Loucy (cell line): Measurements from ENCODE around the gene SLC31A1.

Source experiments
- H2AFZ ChIP-seq: fragments of 200-600 bp; sonication (generic); 2 replicates; pipeline ENCODE4 v1.6.0; 2016; ENCODE audit warnings: antibody characterized with exemption, mild to moderate bottlenecking, low read length, moderate library complexity
- H3F3A ChIP-seq: fragments of 200-600 bp; 2 replicates; pipeline ENCODE4 v1.6.0; 2016; ENCODE audit warnings: antibody characterized with exemption, low read depth, mild to moderate bottlenecking
- H3K27me3 ChIP-seq: fragments of 200-600 bp; sonication (generic); 2 replicates; pipeline ENCODE4 v1.6.1; 2014; ENCODE audit warnings: low read length, mild to moderate bottlenecking; ENCODE audit not compliant: insufficient read depth, poor library complexity, severe bottlenecking
- H3K36me3 ChIP-seq: fragments of 200-600 bp; sonication (generic); 2 replicates; pipeline ENCODE4 v1.6.1; 2016; ENCODE audit warnings: low read length; ENCODE audit not compliant: insufficient read depth
- H3K4me1 ChIP-seq: fragments of 200-600 bp; sonication (generic); 2 replicates; pipeline ENCODE4 v1.5.1; 2014; ENCODE audit warnings: low read length, mild to moderate bottlenecking; ENCODE audit not compliant: insufficient read depth, poor library complexity, severe bottlenecking
- H3K4me2 ChIP-seq: fragments of 200-600 bp; sonication (generic); 2 replicates; pipeline ENCODE4 v1.6.0; 2014; ENCODE audit warnings: antibody characterized with exemption, low read length, low read depth, mild to moderate bottlenecking; ENCODE audit not compliant: poor library complexity, severe bottlenecking
- H3K4me3 ChIP-seq: fragments of 200-600 bp; sonication (generic); 2 replicates; pipeline ENCODE4 v1.5.1; 2014; ENCODE audit warnings: low read length, mild to moderate bottlenecking, mixed read lengths; ENCODE audit not compliant: poor library complexity, severe bottlenecking
- H3K79me2 ChIP-seq: fragments of 200-600 bp; sonication (generic); 2 replicates; pipeline ENCODE4 v1.6.1; 2014; ENCODE audit warnings: low read length; ENCODE audit not compliant: insufficient read depth
- H3K9ac ChIP-seq: fragments of 200-600 bp; sonication (generic); 2 replicates; pipeline ENCODE4 v1.6.0; 2014; ENCODE audit warnings: mild to moderate bottlenecking, low read depth, low read length, moderate library complexity; ENCODE audit not compliant: poor library complexity, severe bottlenecking
- H3K9me2 ChIP-seq: fragments of 200-600 bp; sonication (generic); replicated peaks from 2 replicates; pipeline ENCODE4 v1.6.1; 2016; ENCODE audit warnings: low read depth, low read length, mixed read lengths
- H3K9me3 ChIP-seq: fragments of 200-600 bp; sonication (generic); 2 replicates; pipeline ENCODE4 v1.6.1; 2014; ENCODE audit warnings: mild to moderate bottlenecking, antibody characterized with exemption, low read length, low read depth; ENCODE audit not compliant: insufficient read depth
- H4K20me1 ChIP-seq: fragments of 200-600 bp; sonication (generic); 2 replicates; pipeline ENCODE4 v1.6.0; 2014; ENCODE audit warnings: antibody characterized with exemption, low read length, mild to moderate bottlenecking; ENCODE audit not compliant: insufficient read depth, poor library complexity, severe bottlenecking
- EZH2phosphoT487 ChIP-seq: fragments of 200-600 bp; IDR thresholded peaks from 2 replicates; pipeline ENCODE4 v1.6.1; 2018; ENCODE audit warnings: antibody characterized with exemption, mild to moderate bottlenecking, moderate library complexity, borderline replicate concordance
- TF ChIP-seq, protein P1 (sequence below): fragments of 200-600 bp; sonication (generic); conservative IDR thresholded peaks from 2 replicates; pipeline ENCODE4 v1.5.1; 2014; ENCODE audit warnings: mild to moderate bottlenecking, antibody characterized with exemption, low read length

SLC31A1 gene

GRCh38 chr9:113266174-113266573 is 44.8 kb downstream of the SLC31A1 start:
- Histone ChIP-seq H3K79me2 (no peaks in the 10 kb centered on the region), H2AFZ (no peak overlapping the region), H3K4me2 (no peak overlapping the region), H3K36me3 (peaks cover 21% of the 10 kb centered on the region; the same call in 1 of the 2 replicates), H3K9me3 (no peaks in the 10 kb centered on the region), H3F3A (no peaks in the 10 kb centered on the region), H3K9ac (no peak overlapping the region), H3K4me3 (no peak overlapping the region), H3K27me3 (no peaks in the 10 kb centered on the region), H4K20me1 (no peaks in the 10 kb centered on the region), H3K9me2 (no peaks in the 10 kb centered on the region), H3K4me1 (peaks cover 4% of the 10 kb centered on the region)
- no peak for TF ChIP-seq EZH2phosphoT487
- TF ChIP-seq, protein P1, sequence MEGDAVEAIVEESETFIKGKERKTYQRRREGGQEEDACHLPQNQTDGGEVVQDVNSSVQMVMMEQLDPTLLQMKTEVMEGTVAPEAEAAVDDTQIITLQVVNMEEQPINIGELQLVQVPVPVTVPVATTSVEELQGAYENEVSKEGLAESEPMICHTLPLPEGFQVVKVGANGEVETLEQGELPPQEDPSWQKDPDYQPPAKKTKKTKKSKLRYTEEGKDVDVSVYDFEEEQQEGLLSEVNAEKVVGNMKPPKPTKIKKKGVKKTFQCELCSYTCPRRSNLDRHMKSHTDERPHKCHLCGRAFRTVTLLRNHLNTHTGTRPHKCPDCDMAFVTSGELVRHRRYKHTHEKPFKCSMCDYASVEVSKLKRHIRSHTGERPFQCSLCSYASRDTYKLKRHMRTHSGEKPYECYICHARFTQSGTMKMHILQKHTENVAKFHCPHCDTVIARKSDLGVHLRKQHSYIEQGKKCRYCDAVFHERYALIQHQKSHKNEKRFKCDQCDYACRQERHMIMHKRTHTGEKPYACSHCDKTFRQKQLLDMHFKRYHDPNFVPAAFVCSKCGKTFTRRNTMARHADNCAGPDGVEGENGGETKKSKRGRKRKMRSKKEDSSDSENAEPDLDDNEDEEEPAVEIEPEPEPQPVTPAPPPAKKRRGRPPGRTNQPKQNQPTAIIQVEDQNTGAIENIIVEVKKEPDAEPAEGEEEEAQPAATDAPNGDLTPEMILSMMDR = no peak

DNA sequence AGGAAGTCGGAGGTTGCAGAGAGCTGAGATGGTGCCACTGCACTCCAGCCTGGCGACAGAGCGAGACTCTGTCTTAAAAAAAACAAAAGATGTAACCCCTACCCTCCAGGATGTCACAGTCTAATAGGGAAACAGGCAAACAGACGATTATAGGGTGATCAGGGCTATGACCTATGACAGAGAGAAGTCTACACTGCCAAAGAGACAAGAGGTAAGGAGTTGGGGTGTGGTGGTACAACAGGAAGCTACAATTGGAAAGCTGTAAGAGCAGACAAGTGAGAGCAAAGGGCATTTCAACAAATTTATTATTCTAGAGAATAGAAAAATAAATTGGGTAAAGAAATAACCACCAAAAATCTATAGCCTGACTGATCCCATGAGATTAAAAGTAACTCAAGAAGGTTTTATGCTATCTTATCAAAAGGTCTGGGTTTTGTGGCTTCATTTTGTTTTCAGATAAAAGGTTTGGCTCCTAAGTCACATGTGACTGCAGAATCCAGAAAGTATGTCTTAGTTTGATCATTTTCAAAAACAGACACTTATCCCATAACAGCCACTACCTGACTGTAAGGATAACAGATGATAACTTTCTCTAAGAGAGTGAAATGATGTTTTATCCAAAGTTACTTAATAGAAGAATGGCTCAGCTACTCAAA is 46.7 kb downstream of the SLC31A1 start:
- peaks cover 13% of the 10 kb centered on the region; the same call in 1 of the 2 replicates for H3K36me3 ChIP-seq
- TF ChIP-seq, protein P1 = no peak
- TF ChIP-seq EZH2phosphoT487 = no peak
- peaks cover 4% of the 10 kb centered on the region for H3K4me1 ChIP-seq

DNA sequence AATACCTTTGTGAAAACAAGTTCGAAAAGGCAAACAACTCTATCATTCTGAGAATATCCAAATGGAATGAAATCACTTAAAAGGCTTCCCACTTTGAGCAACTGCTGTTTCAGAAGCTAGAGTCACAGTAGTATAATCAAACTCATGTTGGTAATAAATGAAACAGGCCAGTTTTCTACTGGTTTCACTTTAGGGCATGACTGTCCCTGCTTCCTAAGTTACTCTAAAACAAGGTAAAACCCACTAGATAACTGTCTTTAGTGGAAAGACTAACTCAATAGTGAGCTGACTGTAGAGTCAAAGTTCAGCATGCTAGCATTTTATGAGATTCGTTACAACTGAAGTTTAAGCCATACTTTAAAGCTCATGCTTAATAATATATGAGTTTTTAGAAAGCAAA is 48.0 kb downstream of the SLC31A1 start:
- Histone ChIP-seq H3F3A (no peaks in the 10 kb centered on the region), H3K9ac (no peak overlapping the region), H3K4me3 (no peak overlapping the region), H3K4me2 (no peak overlapping the region), H3K27me3 (no peaks in the 10 kb centered on the region), H2AFZ (no peak overlapping the region), H3K9me2 (no peaks in the 10 kb centered on the region), H3K4me1 (peaks cover 10% of the 10 kb centered on the region), H3K36me3 (peaks cover 13% of the 10 kb centered on the region; the same call in 1 of the 2 replicates), H3K79me2 (peaks cover 10% of the 10 kb centered on the region), H3K9me3 (no peaks in the 10 kb centered on the region), H4K20me1 (peaks cover 7% of the 10 kb centered on the region)
- no peak for TF ChIP-seq EZH2phosphoT487
- TF ChIP-seq, protein P1 = no peak

More for the DNA sequence above, 46.7 kb downstream of the SLC31A1 start:
- Histone ChIP-seq H3F3A (no peaks in the 10 kb centered on the region), H3K79me2 (no peaks in the 10 kb centered on the region), H4K20me1 (no peaks in the 10 kb centered on the region), H2AFZ (no peak overlapping the region), H3K4me3 (no peak overlapping the region), H3K4me2 (no peak overlapping the region), H3K27me3 (no peaks in the 10 kb centered on the region), H3K9me3 (no peaks in the 10 kb centered on the region), H3K9ac (no peak overlapping the region), H3K9me2 (no peaks in the 10 kb centered on the region)
